Endothelial cell of umbilical vein (primary cell): ENCODE results near the gene SYTL3. TPM values are rescaled to one million over a fixed set of nuclear protein-coding genes. Genes with fewer than 3 reads are reported as not detected.

Experiments used
- BruUV-seq: library from RNA; stranded (reverse); fragments of 400-500 nt; replicated peaks from 2 replicates; lab custom pipeline; 2021; lab: Mats Ljungman, UMichigan
- CTCF ChIA-PET: fragments of 300-600, 350-600 bp; sonication (Branson Sonifier 250); formaldehyde crosslinking; loops from one replicate; lab custom pipeline; 2021; ENCODE audit warnings: antibody characterized with exemption, inconsistent platforms; lab: Charles Lee
- POLR2A ChIA-PET: fragments of 300-600, 350-600 bp; sonication (Branson Sonifier 250); formaldehyde crosslinking; loops from one replicate; lab custom pipeline; 2021; ENCODE audit warnings: antibody characterized with exemption, inconsistent platforms; lab: Charles Lee
- DNase-seq: peaks from one replicate; pipeline ENCODE4 v3.0.0-alpha.2; 2011; ENCODE audit warnings: low read depth, low spot score
- FAIRE-seq: peaks from 2 replicates; lab custom pipeline; 2011; peaks lifted over from hg19 to GRCh38; lab: Jason Lieb, UNC
- H2AFZ ChIP-seq: 2 replicates; pipeline ENCODE4 v1.6.0; 2012; ENCODE audit warnings: low read depth, low read length, control low read depth, inconsistent platforms
- H3K27ac ChIP-seq: 2 replicates; pipeline ENCODE4 v1.5.1; 2011; ENCODE audit warnings: low read depth, mild to moderate bottlenecking, control low read depth, low read length, moderate library complexity; ENCODE audit not compliant: insufficient read depth
- H3K27me3 ChIP-seq, 2 experiments: 2 replicates each; pipeline versions ENCODE4 v1.6.0 to v1.6.1; 2011; ENCODE audit warnings: low read length in 2 of 2, mixed read lengths in 1 of 2; ENCODE audit not compliant: control insufficient read depth in 2 of 2, insufficient read depth in 2 of 2
- H3K36me3 ChIP-seq, 2 experiments: 2 replicates in 1 of 2; 3 replicates in 1 of 2; pipeline ENCODE4 v1.5.1; 2011; ENCODE audit warnings: low read length in 2 of 2, mild to moderate bottlenecking in 1 of 2, moderate library complexity in 1 of 2; ENCODE audit not compliant: control insufficient read depth in 2 of 2, insufficient read depth in 2 of 2; ENCODE audit errors: extremely low read depth in 1 of 2
- H3K4me1 ChIP-seq: 3 replicates; pipeline ENCODE4 v1.5.1; 2011; ENCODE audit warnings: mild to moderate bottlenecking, low read length; ENCODE audit not compliant: control insufficient read depth, insufficient read depth; ENCODE audit errors: extremely low read depth
- H3K4me2 ChIP-seq: 2 replicates; pipeline ENCODE4 v1.6.1; 2011; ENCODE audit warnings: low read length, control low read depth, mixed read lengths; ENCODE audit not compliant: insufficient read depth
- H3K4me3 ChIP-seq, 3 experiments: fragments of 200-600 bp in 1 of 3; sonication (generic), shearing (Covaris generic) in 1 of 3; replicated peaks in 1 of 3; 2 replicates each; pipeline ENCODE4 v1.5.1; 2011 to 2016; ENCODE audit warnings: control low read depth in 3 of 3, low read length in 3 of 3, mild to moderate bottlenecking in 2 of 3, inconsistent platforms in 1 of 3, low read depth in 1 of 3, moderate library complexity in 1 of 3; ENCODE audit not compliant: insufficient read depth in 1 of 3
- H3K79me2 ChIP-seq: 2 replicates; pipeline ENCODE4 v1.6.0; 2012; ENCODE audit warnings: low read length, inconsistent platforms; ENCODE audit not compliant: control insufficient read depth, insufficient read depth
- H3K9ac ChIP-seq: replicated peaks from 2 replicates; pipeline ENCODE3; 2011; ENCODE audit warnings: low read length, control low read depth; ENCODE audit not compliant: insufficient read depth; ENCODE audit errors: extremely low read depth
- H3K9me1 ChIP-seq: replicated peaks from 3 replicates; pipeline ENCODE4 v1.6.0; 2011; ENCODE audit warnings: mild to moderate bottlenecking, low read length; ENCODE audit not compliant: control insufficient read depth, insufficient read depth; ENCODE audit errors: extremely low read depth
- H3K9me3 ChIP-seq: replicated peaks from 2 replicates; pipeline ENCODE4 v1.5.1; 2012; ENCODE audit warnings: low read length, inconsistent platforms; ENCODE audit not compliant: control insufficient read depth, insufficient read depth
- H4K20me1 ChIP-seq: replicated peaks from 2 replicates; pipeline ENCODE3; 2011; ENCODE audit warnings: mild to moderate bottlenecking, low read length; ENCODE audit not compliant: control insufficient read depth, insufficient read depth; ENCODE audit errors: extremely low read depth
- EZH2 ChIP-seq: IDR thresholded peaks from 2 replicates; pipeline ENCODE4 v1.6.1; 2012; ENCODE audit warnings: borderline replicate concordance, low read depth, mild to moderate bottlenecking, moderate library complexity, low read length, inconsistent platforms; ENCODE audit not compliant: severe bottlenecking
- FOS ChIP-seq: IDR thresholded peaks from 2 replicates; pipeline ENCODE4 v1.6.1; 2011; ENCODE audit warnings: mild to moderate bottlenecking, low read length, moderate library complexity, borderline replicate concordance; ENCODE audit not compliant: insufficient read depth
- GATA2 ChIP-seq: IDR thresholded peaks from 2 replicates; pipeline ENCODE4 v1.7.0; 2011; ENCODE audit warnings: low read depth, mild to moderate bottlenecking, moderate library complexity, mixed read lengths, low read length; ENCODE audit not compliant: insufficient read length, insufficient read depth
- MYC ChIP-seq: IDR thresholded peaks from one replicate; pipeline ENCODE4 v1.6.1; 2011; ENCODE audit warnings: mild to moderate bottlenecking, low read depth, low read length
- POLR2A ChIP-seq: IDR thresholded peaks from 2 replicates; pipeline ENCODE4 v1.6.1; 2012; ENCODE audit warnings: low read depth, mild to moderate bottlenecking, control low read depth, low read length
- dilution Hi-C: fragments of 300-500 bp; cut with MboI; formaldehyde crosslinking; loops from one replicate; pipeline ENCODE4 v1.15.0; 2019; ENCODE audit warnings: low sequenced_read_pairs; ENCODE audit not compliant: extremely low pct_ligation_motif_present
- intact Hi-C: fragments of 100-400 bp; cut with micrococcal nuclease; formaldehyde crosslinking; loops from one replicate; pipeline ENCODE4 v1.10.0; 2022
- microRNA-seq: library from miRNA; unstranded; fragments of <30 nt; microRNA quantifications from one replicate; pipeline ENCODE4 v1.2.0, GENCODE V29; 2021; ENCODE audit warnings: borderline number of aligned reads, borderline replicate concordance
- polyA plus RNA-seq, 4 experiments: library from polyadenylated mRNA; depleted of rRNA in 3 of 4; stranded (reverse) in 3 of 4; unstranded in 1 of 4; fragments of >200 nt; gene quantifications; 2 replicates each; pipeline versions ENCODE4 v1.2.1 to v1.2.3, GENCODE V29; 2011 to 2012; ENCODE audit warnings: missing spikeins in 1 of 4
- small RNA-seq: library from RNA; depleted of rRNA; stranded (forward); fragments of <200 nt; gene quantifications from one replicate; pipeline ENCODE3, GENCODE V24; 2012; ENCODE audit warnings: low replicate concordance, low read depth; ENCODE audit not compliant: insufficient read depth, insufficient read length
- total RNA-seq: library from RNA; stranded (reverse); gene quantifications from 2 replicates; pipeline ENCODE4 v1.2.3, GENCODE V29; 2021

Gene SYTL3
- total and polyA plus RNA-seq, 2 donors (not counting 3 experiments of a cell fraction or from before 2014, with no cell fraction given) = 0.59 to 0.77 TPM

DNA sequence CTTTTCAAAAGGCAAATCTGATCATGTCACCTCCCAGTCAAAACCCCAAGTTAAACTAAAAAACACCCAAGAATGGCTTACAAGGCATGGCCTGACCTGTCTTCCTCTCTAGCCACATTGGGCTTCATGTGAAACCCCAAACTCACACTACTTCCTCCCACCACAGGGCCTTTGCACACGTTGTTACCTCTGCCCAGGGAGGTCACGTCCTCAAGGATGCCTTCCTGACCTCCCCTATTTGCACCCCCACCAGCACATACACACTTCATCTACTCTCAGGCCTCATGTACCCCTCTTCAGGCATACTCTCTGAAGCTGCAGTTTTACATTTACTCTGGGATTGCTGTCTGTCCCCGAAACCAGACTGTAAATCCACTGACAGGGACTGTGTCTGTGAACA is 163.2 kb downstream of the SYTL3 start:
- Histone ChIP-seq H3K79me2 (peaks cover 98% of the 10 kb centered on the region), H3K4me1 (peaks cover 16% of the 10 kb centered on the region), H3K4me3 (no peak overlapping the region), H3K4me2 (no peak overlapping the region), H3K9ac (no peak overlapping the region), H3K36me3 (peaks cover 0 to 6% of the 10 kb centered on the region in 2 experiments), H2AFZ (no peak overlapping the region), H3K9me1 (no peaks in the 10 kb centered on the region), H3K27me3 (no peaks in the 10 kb centered on the region), H3K9me3 (no peaks in the 10 kb centered on the region), H4K20me1 (peaks cover 2% of the 10 kb centered on the region), H3K27ac (no peak overlapping the region)
- BruUV-seq = no TSS peak
- dilution Hi-C loops (no loop called here), intact Hi-C loops (no loop called here)
- POLR2A ChIA-PET = no interaction called here
- FAIRE-seq (no peak), DNase-seq (no peak)
- TF ChIP-seq FOS (no peak), GATA2 (no peak), POLR2A (no peak), MYC (no peak), EZH2 (no peak)
- CTCF ChIA-PET = interaction anchor here (1.9 kb wide), 1 partner anchor 14 kb away, joined by 5 read pairs; no protein-coding TSS in a partner anchor

Small RNA genes within 50 kb of the gene (microRNA-seq; reads per million reads assigned to microRNA genes)
- gene MIR3918 = 1.2 reads per million
- gene MIR7161 = not detected

Small RNA genes within 50 kb of the gene (small RNA-seq; reads per million reads assigned to genes)
- not detected for gene MIR3918
- gene MIR7161 = not detected

Other genes starting within 250 kb of the SYTL3 start
- 33.5 and 34.5 TPM in 2 replicates for gene TMEM181, start 90.0 kb upstream of the SYTL3 start, total RNA-seq
- 16.1 and 21.7 TPM in 2 replicates for gene TMEM181, start 90.0 kb upstream of the SYTL3 start, polyA plus RNA-seq
- gene DYNLT1, start 5.3 kb upstream of the SYTL3 start, total RNA-seq = 162 TPM in 2 replicates
- gene DYNLT1, start 5.3 kb upstream of the SYTL3 start, polyA plus RNA-seq = 267 and 300 TPM in 2 replicates
- 105 and 108 TPM in 2 replicates for gene EZR, start 169.3 kb downstream of the SYTL3 start, total RNA-seq
- 54.5 and 58.5 TPM in 2 replicates for gene EZR, start 169.3 kb downstream of the SYTL3 start, polyA plus RNA-seq